Uterus (tissue), 2 donors: Measurements from ENCODE around the gene CD1C.

Experiments
- POLR2A ChIP-seq, 2 donors: fragments of 450-650 bp; IDR thresholded peaks; one replicate each; pipeline ENCODE4 v1.6.1; 2016; ENCODE audit warnings: antibody characterized with exemption in 2 of 2, mild to moderate bottlenecking in 1 of 2, moderate library complexity in 1 of 2
- TF ChIP-seq, protein P1 (sequence below), 4 experiments: fragments of 200-600 bp in 2 of 4; fragments of 450-650 bp in 2 of 4; sonication (generic) in 2 of 4; IDR thresholded peaks; one replicate each; pipeline ENCODE4 v1.5.1; 2016 to 2019; ENCODE audit warnings: antibody characterized with exemption in 4 of 4, mild to moderate bottlenecking in 2 of 4, moderate library complexity in 1 of 4

DNA sequence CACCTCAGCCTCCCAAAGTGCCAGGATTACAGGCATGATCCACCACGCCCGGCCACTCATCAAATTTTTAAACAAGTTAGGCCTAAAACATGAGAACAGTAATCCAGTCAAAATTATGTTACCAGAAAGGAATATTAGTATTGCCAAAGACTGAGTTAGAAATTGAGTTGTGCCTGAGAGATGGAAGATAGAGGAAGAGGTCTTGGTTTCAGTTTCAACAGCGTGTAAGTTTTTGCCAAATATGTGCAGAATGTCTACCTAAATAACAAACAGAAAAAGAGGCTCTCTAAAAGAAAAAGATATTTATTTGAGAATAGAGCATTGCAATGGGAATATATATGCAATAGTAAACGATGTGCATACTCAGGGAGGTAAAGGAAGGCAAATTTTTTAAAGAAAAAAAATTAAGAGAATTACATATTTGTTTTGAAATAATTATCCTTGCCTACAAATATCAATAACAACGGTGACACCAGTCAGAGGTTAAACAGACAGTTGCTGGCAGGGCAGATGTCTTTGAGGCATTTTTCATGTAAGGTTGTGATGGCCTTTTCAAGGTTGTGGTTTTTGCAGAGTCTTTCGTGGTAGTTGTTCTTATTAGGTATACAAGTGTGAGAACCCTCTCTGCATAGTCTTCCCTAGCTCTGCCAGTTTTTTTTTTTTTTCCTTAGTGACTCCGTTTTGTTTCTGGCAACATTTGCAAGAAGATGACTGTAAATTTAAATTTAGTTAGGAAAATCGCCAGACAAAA lies 43.9 kb downstream of the CD1C start:
- TF ChIP-seq, protein P1, sequence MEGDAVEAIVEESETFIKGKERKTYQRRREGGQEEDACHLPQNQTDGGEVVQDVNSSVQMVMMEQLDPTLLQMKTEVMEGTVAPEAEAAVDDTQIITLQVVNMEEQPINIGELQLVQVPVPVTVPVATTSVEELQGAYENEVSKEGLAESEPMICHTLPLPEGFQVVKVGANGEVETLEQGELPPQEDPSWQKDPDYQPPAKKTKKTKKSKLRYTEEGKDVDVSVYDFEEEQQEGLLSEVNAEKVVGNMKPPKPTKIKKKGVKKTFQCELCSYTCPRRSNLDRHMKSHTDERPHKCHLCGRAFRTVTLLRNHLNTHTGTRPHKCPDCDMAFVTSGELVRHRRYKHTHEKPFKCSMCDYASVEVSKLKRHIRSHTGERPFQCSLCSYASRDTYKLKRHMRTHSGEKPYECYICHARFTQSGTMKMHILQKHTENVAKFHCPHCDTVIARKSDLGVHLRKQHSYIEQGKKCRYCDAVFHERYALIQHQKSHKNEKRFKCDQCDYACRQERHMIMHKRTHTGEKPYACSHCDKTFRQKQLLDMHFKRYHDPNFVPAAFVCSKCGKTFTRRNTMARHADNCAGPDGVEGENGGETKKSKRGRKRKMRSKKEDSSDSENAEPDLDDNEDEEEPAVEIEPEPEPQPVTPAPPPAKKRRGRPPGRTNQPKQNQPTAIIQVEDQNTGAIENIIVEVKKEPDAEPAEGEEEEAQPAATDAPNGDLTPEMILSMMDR (IDR thresholded peaks at IDR 0.05): no peak
- no peak for TF ChIP-seq POLR2A (IDR thresholded peaks at IDR 0.05)
